Loucy (cell line): Measurements from ENCODE around the gene COPS7A.

ENCODE experiments used
- EZH2phosphoT487 ChIP-seq: fragments of 200-600 bp; IDR thresholded peaks from 2 replicates; pipeline ENCODE4 v1.6.1; 2018; ENCODE audit warnings: antibody characterized with exemption, mild to moderate bottlenecking, moderate library complexity, borderline replicate concordance
- TF ChIP-seq, protein P1 (sequence below): fragments of 200-600 bp; sonication (generic); conservative IDR thresholded peaks from 2 replicates; pipeline ENCODE4 v1.5.1; 2014; ENCODE audit warnings: mild to moderate bottlenecking, antibody characterized with exemption, low read length

DNA sequence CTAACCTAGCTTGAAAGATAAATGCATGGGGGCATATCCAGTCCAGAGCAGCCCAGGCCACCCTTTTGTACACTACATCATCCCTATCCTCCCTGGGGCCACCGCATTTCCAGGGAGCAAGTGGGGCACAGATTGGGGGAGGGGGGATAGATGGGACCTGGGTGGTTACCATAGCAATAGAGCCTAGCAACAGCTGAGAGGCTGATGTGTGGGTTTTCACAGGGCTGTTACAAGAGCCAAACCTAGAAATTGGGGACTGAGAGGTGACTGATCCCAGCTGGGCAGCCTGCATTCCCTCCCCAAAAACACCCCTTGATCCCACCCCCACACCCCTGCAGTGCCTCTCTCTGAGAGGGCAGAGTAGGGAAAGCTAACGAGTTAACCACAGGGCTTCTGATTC lies 31.0 kb upstream of the COPS7A start:
- TF ChIP-seq, protein P1, sequence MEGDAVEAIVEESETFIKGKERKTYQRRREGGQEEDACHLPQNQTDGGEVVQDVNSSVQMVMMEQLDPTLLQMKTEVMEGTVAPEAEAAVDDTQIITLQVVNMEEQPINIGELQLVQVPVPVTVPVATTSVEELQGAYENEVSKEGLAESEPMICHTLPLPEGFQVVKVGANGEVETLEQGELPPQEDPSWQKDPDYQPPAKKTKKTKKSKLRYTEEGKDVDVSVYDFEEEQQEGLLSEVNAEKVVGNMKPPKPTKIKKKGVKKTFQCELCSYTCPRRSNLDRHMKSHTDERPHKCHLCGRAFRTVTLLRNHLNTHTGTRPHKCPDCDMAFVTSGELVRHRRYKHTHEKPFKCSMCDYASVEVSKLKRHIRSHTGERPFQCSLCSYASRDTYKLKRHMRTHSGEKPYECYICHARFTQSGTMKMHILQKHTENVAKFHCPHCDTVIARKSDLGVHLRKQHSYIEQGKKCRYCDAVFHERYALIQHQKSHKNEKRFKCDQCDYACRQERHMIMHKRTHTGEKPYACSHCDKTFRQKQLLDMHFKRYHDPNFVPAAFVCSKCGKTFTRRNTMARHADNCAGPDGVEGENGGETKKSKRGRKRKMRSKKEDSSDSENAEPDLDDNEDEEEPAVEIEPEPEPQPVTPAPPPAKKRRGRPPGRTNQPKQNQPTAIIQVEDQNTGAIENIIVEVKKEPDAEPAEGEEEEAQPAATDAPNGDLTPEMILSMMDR, result no peak
- TF ChIP-seq EZH2phosphoT487, result no peak
